Mammary epithelial cell (primary cell): ENCODE results near the gene IGFALS.

Source experiments
- EZH2 ChIP-seq: IDR thresholded peaks from 2 replicates; pipeline ENCODE4 v1.6.1; 2012; ENCODE audit warnings: low read length, inconsistent platforms, borderline replicate concordance
- TF ChIP-seq, protein P1 (sequence below), 2 donors: IDR thresholded peaks in 1 of 2; conservative IDR thresholded peaks in 1 of 2; 2 replicates each; pipeline ENCODE4 v1.5.1; 2011 to 2012; ENCODE audit warnings: inconsistent platforms in 2 of 2, low read length in 2 of 2, mild to moderate bottlenecking in 2 of 2, control low read depth in 1 of 2, low read depth in 1 of 2; ENCODE audit not compliant: insufficient read depth in 1 of 2; ENCODE audit errors: extremely low read depth in 1 of 2

DNA sequence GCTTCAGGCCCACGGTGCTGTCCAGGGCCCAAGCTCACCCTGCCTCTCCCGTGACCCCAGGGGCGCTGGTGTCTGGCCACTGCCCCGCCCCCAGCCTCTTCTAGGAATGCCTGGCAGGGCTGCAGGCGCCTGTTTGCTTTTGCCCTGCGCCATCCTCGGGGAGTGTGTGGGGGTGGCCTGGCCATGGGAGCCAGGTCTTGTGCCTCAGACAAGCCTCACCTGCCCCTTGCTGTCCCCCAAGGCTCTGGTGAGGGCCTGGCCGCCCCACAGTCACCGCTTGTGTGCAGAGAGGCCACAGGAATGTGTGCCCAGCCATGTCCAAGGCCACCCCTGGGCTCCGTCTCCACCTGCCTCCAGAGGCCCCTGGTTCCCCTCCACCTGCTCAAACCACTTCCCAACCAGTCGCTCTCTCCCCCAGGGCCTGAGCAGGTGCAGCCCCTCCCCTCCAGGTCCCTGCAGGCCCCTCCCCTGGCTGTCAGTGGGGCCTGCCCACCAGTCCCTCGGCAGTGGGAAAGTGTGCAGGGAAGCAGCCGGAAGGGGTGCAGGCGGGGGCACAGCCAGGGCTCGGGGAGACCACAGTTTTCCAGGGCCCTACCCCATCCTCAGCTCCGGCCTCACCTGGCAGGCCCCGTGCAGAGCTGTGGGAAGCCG, 841 bp upstream of the IGFALS start:
- TF ChIP-seq, protein P1, sequence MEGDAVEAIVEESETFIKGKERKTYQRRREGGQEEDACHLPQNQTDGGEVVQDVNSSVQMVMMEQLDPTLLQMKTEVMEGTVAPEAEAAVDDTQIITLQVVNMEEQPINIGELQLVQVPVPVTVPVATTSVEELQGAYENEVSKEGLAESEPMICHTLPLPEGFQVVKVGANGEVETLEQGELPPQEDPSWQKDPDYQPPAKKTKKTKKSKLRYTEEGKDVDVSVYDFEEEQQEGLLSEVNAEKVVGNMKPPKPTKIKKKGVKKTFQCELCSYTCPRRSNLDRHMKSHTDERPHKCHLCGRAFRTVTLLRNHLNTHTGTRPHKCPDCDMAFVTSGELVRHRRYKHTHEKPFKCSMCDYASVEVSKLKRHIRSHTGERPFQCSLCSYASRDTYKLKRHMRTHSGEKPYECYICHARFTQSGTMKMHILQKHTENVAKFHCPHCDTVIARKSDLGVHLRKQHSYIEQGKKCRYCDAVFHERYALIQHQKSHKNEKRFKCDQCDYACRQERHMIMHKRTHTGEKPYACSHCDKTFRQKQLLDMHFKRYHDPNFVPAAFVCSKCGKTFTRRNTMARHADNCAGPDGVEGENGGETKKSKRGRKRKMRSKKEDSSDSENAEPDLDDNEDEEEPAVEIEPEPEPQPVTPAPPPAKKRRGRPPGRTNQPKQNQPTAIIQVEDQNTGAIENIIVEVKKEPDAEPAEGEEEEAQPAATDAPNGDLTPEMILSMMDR (conservative IDR thresholded peaks at IDR 0.05 in 1 of 2, IDR thresholded peaks at IDR 0.05 in 1 of 2; ENCODE audit: extremely low read depth in 1 of 2, insufficient read depth in 1 of 2, low read depth in 1 of 2, low read length in 2 of 2) = no peak
- no peak for TF ChIP-seq EZH2
